ENCODE measurements around the gene APH1B.

The APH1B gene

DNA sequence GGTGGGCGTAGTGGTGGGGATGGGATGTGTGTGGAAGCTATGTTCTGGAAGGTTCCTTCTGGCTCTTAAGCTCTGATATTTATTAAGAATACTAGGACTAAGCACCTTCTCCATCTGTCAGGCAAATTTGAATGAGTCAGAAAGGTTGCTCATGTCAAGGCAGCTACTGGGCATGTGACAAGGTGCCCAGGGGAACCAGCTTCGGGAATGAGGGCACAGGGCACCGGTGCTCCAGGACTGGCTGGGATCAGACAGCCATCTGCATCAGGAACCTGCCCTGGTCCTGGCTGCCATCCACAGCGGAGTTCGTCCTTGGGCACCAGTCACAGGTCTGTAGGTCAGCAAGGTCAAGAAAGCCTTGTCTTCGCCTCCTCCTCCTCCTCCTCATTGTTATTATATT lies 71.8 kb downstream of the APH1B start:
- Histone ChIP-seq H3K4me1 (peaks cover 0 to 35% (median 18%) of the 10 kb centered on the region in 4 donors), H3K9me3 (no peaks in the 10 kb centered on the region), H3K27me3 (no peaks in the 10 kb centered on the region), H3K27ac (peak overlapping the region in 1 of 2 donors; percentile 33), H3K4me3 (no peak overlapping the region), H3K36me3 (no peaks in the 10 kb centered on the region)
- no peak for DNase-seq
- intact Hi-C loops (cut with DNase I; ENCODE audit: low total_unique reads) = no loop called here
- TF ChIP-seq, protein P1, sequence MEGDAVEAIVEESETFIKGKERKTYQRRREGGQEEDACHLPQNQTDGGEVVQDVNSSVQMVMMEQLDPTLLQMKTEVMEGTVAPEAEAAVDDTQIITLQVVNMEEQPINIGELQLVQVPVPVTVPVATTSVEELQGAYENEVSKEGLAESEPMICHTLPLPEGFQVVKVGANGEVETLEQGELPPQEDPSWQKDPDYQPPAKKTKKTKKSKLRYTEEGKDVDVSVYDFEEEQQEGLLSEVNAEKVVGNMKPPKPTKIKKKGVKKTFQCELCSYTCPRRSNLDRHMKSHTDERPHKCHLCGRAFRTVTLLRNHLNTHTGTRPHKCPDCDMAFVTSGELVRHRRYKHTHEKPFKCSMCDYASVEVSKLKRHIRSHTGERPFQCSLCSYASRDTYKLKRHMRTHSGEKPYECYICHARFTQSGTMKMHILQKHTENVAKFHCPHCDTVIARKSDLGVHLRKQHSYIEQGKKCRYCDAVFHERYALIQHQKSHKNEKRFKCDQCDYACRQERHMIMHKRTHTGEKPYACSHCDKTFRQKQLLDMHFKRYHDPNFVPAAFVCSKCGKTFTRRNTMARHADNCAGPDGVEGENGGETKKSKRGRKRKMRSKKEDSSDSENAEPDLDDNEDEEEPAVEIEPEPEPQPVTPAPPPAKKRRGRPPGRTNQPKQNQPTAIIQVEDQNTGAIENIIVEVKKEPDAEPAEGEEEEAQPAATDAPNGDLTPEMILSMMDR (IDR thresholded peaks at IDR 0.05) = no peak

- no peaks in the 10 kb centered on the region for H3K9me3 ChIP-seq
- no peak overlapping the region for H3K4me3 ChIP-seq
- intact Hi-C loops (cut with DNase I; ENCODE audit: low total_unique reads) = no loop called here
- no peaks in the 10 kb centered on the region for H3K36me3 ChIP-seq
- no peaks in the 10 kb centered on the region for H3K27me3 ChIP-seq
- TF ChIP-seq, protein P1 (IDR thresholded peaks at IDR 0.05) = no peak
- H3K27ac ChIP-seq = peak overlapping the region; percentile 26 to 37
- H3K4me1 ChIP-seq = peaks cover 0 to 35% (median 18%) of the 10 kb centered on the region in 4 donors
- no peak for DNase-seq
Observed at GRCh38 chr15:63349621-63350020, 72.2 kb downstream of the APH1B start.

GRCh38 chr15:63350178-63350621 lies 72.8 kb downstream of the APH1B start:
- Histone ChIP-seq H3K27me3 (no peaks in the 10 kb centered on the region), H3K4me3 (no peak overlapping the region), H3K27ac (peak overlapping the region; percentile 26 to 37), H3K4me1 (peaks cover 0 to 35% (median 18%) of the 10 kb centered on the region in 4 donors), H3K9me3 (no peaks in the 10 kb centered on the region), H3K36me3 (no peaks in the 10 kb centered on the region)
- intact Hi-C loops (cut with DNase I; ENCODE audit: low total_unique reads) = no loop called here
- peak; percentile 67 to 83 for DNase-seq
- TF ChIP-seq, protein P1 (IDR thresholded peaks at IDR 0.05) = no peak

GRCh38 chr15:63351170-63351569 lies 73.8 kb downstream of the APH1B start:
- intact Hi-C loops (cut with DNase I; ENCODE audit: low total_unique reads) = no loop called here
- H3K36me3 ChIP-seq = no peaks in the 10 kb centered on the region
- no peak for DNase-seq
- H3K27me3 ChIP-seq = no peaks in the 10 kb centered on the region
- no peak overlapping the region for H3K4me3 ChIP-seq
- no peaks in the 10 kb centered on the region for H3K9me3 ChIP-seq
- no peak overlapping the region for H3K27ac ChIP-seq
- H3K4me1 ChIP-seq = peaks cover 0 to 35% (median 18%) of the 10 kb centered on the region in 4 donors
- TF ChIP-seq, protein P1 (IDR thresholded peaks at IDR 0.05) = no peak

- intact Hi-C loops (cut with DNase I; ENCODE audit: low total_unique reads) = no loop called here
- Histone ChIP-seq H3K4me3 (no peak overlapping the region), H3K27ac (no peak overlapping the region), H3K27me3 (no peaks in the 10 kb centered on the region), H3K9me3 (no peaks in the 10 kb centered on the region), H3K36me3 (no peaks in the 10 kb centered on the region), H3K4me1 (peaks cover 0 to 27% (median 18%) of the 10 kb centered on the region in 4 donors)
- no peak for DNase-seq
- TF ChIP-seq, protein P1 (IDR thresholded peaks at IDR 0.05) = no peak
Observed at GRCh38 chr15:63352808-63353207, 75.4 kb downstream of the APH1B start.

- Histone ChIP-seq H3K4me1 (peaks cover 0 to 22% (median 15%) of the 10 kb centered on the region in 4 donors), H3K36me3 (no peaks in the 10 kb centered on the region), H3K27ac (no peak overlapping the region), H3K27me3 (no peaks in the 10 kb centered on the region), H3K4me3 (no peak overlapping the region), H3K9me3 (no peaks in the 10 kb centered on the region)
- TF ChIP-seq, protein P1 (IDR thresholded peaks at IDR 0.05) = no peak
- intact Hi-C loops (cut with DNase I; ENCODE audit: low total_unique reads) = no loop called here
- DNase-seq = no peak
Observed at GRCh38 chr15:63353261-63353660, 75.9 kb downstream of the APH1B start.
